GM18858 (cell line): ENCODE measurements around the gene VCP.
"Not testable (repeated sequence)": the region's sequence is repeated elsewhere in the genome, so short reads cannot be mapped to it uniquely, and the experiment has no call there.

Experiments used
- ATAC-seq: cut with Tn5 transposase; IDR thresholded peaks from one replicate; pipeline ENCODE4 v1.9.1; 2021; ENCODE audit not compliant: unreplicated experiment

Gene VCP

DNA sequence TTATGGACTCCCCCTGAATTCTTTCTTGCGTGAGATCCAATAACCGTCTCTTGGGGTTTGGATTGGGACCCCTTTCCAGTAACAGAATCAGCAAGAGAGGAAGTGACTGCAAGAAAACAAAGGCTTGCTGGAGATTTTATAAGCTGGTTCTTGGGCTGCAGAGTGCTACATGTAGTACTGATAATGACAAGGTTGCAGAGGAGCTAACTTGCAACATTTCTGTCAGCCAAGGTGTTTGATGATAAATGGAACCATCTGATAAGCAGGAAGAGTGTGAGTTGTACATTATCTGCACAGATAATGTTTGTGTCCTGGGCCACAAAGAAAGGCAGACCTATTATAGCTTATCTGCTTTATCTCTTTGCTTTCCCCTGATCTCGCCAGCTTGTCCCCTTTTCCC, 45.8 kb downstream of the VCP start:
- ATAC-seq, result no peak

DNA sequence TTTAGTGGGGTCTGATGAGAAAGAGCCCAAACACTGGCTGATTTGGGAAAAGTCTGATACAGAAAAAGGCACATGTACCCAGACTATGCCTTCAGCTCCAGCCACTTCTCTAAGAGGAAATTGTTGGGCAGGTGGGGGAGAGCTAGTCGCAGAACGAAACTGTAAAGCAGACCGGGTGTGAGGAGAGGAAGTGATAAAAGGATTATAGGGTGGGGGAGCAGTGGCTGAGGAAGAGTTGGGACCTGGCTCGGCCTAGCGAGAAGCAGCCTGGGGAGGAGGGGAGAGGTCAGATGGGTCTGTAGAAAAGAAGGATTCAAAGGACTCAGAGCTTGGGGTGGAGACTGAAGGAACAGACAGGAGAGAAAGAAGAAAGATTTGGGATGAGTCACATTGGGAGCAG, 49.0 kb downstream of the VCP start:
- ATAC-seq, result not testable (repeated sequence)

DNA sequence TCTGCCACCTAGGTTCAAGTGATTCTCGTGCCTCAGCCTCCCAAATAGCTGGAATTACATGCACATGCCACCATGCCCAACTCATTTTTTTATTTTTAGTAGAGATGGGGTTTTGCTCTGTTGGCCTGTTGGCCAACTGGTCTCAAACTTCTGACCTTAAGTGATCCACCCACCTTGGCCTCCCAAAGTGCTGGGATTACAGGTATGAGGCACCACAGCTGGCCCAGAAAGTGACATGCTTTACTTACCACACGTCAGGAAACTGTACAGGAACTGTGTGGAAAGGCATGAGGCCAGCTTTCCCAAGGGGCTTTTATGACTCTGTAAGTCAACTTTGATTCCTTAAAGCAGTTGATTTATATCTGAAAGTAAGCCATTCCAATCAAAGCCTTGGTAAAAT, 57.9 kb downstream of the VCP start:
- no peak for ATAC-seq

DNA sequence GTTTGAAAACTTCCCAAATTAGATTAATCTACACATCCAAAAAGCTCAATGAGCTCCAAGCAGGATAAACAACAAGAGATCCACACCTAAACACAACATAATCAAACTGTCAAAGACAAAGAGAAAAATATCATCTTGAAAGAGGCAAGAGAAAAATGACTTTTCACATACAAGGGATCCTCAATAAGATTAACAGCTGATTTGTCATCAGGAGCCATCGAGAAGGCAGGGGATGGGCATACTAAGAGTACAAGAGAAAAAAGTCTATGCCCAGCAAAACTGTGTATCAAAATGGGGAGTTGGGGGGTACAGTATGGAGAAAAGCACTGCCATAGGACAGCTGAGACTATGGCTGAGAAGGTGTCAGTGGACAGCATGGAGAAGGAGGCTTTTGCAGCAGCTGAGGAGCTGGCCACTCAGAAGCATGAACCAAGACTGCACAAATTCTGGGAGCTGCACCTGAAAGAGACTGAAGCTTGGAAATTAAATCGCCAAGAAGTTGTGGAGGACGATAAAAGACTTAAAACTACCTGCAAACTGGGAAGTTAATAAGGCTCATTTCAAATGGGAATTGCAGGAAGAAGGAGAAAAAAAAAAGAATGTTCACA, 62.0 kb downstream of the VCP start:
- ATAC-seq, result no peak
